ENCODE measurements around the gene NKD1.

NKD1 gene

DNA sequence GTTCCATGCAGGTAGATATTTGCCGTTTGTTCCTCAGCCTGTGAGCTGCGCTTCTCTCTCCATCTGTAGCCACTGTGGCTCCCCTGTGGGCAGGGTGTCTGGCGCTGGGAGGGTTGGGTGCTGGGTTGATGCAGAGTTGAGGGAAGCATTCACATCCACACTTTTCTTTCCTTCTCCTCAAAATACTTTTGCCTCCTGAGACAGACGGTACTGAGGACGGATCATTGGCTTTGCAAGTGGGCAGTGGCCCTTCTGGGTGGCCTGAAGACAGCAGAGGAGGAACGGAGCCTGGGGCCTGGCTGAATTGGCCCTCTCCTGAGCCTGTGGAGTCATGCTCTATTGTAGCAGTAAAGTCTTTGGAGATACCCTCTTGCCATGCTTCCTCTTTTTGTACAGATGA is 43.0 kb downstream of the NKD1 start:
- Histone ChIP-seq H3K4me1 (ENCODE audit: control insufficient read depth in 2 of 2, insufficient read depth in 1 of 2, low read depth in 1 of 2, low read length in 2 of 2) (peaks cover 2 to 5% of the 10 kb centered on the region in 2 donors), H2BK12ac (ENCODE audit: low read length) (no peak overlapping the region), H2BK15ac (ENCODE audit: low read length) (no peak overlapping the region), H3K27ac (replicated peaks; ENCODE audit: low read length) (no peak overlapping the region), H4K91ac (ENCODE audit: low read depth, low read length, poor library complexity) (no peak overlapping the region), H2AK5ac (ENCODE audit: low read depth, low read length) (no peak overlapping the region), H3K4ac (ENCODE audit: low read length) (no peak overlapping the region), H3K4me2 (ENCODE audit: insufficient read depth, low read length, poor library complexity, severe bottlenecking) (no peak overlapping the region), H3K18ac (ENCODE audit: low read length) (no peak overlapping the region), H3K27me3 (ENCODE audit: control insufficient read depth in 3 of 3, insufficient read depth in 3 of 3, low read depth in 1 of 3, low read length in 3 of 3) (no peaks in the 10 kb centered on the region), H3K4me3 (ENCODE audit: low read length in 2 of 2) (no peak overlapping the region), H3K14ac (ENCODE audit: low read length) (no peak overlapping the region), H3K23ac (ENCODE audit: low read depth, low read length, poor library complexity) (no peak overlapping the region), H2BK120ac (ENCODE audit: low read depth, low read length) (no peak overlapping the region), H2BK5ac (ENCODE audit: low read length) (no peak overlapping the region), H3K36me3 (replicated peaks in 1 of 2; ENCODE audit: control insufficient read depth in 2 of 2, insufficient read depth in 2 of 2, low read length in 2 of 2) (no peaks in the 10 kb centered on the region), H4K8ac (ENCODE audit: low read depth, low read length) (no peak overlapping the region), H3K79me1 (ENCODE audit: low read depth, low read length) (no peaks in the 10 kb centered on the region), H3K9ac (ENCODE audit: low read depth, low read length, poor library complexity) (no peak overlapping the region), H3K9me3 (replicated peaks in 1 of 2; ENCODE audit: control insufficient read depth in 2 of 2, insufficient read depth in 1 of 2, low read depth in 1 of 2, low read length in 2 of 2) (peaks cover 0 to 7% of the 10 kb centered on the region in 2 donors), H2AFZ (ENCODE audit: low read length) (no peak overlapping the region)
- no CpG with 5 or more reads among the region's 6 CpGs for WGBS, 2 donors (ENCODE audit: extremely low coverage in 2 of 2, insufficient read length in 2 of 2, insufficient replicate concordance in 1 of 2)
- DNase-seq (ENCODE audit: low spot score): no peak

DNA sequence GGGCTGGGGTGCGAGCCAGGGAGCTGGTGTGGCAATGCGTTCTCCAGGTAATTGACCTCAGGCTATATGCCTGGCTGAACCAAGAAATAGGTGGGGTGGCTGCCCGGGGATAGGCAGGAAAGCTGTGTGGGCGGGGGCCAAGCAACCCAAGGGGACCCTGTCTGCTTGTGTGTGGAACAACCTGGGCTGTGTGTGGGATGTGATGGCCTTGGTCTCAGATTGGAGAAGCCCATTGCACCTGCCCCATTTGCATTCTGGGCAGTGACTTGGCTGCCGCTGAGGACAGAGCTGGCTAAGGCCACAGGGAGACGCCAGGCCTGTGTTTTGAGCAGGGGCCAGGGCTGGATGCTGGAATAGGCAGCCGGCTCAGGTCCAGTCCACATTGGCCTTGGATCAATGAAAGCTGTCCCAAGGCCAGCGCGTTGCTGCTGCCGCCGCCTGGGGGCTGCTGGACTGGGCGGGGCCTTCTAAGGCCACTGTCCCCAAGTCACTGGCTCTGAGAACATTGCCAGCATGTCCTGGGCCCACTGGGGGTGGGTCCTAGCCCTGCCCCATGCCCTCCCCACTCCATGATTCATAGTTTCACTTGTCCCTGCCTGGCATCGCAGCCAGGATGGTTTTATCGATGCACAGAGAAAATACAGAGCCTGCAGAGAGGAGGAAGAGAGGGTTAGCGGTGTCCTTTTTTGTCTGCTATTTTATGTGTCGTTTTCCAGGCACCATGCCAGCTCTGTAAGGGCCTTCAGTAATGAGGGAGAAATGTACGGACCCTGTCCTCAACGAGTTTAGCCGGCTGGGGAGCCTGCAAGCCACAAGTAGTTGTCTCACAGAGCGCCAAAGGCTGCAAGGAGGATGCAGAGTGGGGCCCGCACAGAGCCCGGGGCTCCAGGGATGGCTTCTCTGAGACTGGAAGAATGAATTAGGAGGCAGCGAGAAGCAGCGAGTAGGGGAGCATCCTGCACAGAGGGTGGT is 43.9 kb downstream of the NKD1 start:
- Histone ChIP-seq H3K79me1 (ENCODE audit: low read depth, low read length) (no peaks in the 10 kb centered on the region), H2BK15ac (ENCODE audit: low read length) (no peak overlapping the region), H3K27me3 (ENCODE audit: control insufficient read depth in 3 of 3, insufficient read depth in 3 of 3, low read depth in 1 of 3, low read length in 3 of 3) (no peaks in the 10 kb centered on the region), H3K4ac (ENCODE audit: low read length) (no peak overlapping the region), H3K27ac (replicated peaks; ENCODE audit: low read length) (no peak overlapping the region), H2BK12ac (ENCODE audit: low read length) (peak overlapping the region; percentile 66), H3K4me2 (ENCODE audit: insufficient read depth, low read length, poor library complexity, severe bottlenecking) (no peak overlapping the region), H3K9ac (ENCODE audit: low read depth, low read length, poor library complexity) (peak overlapping the region; percentile 74), H4K8ac (ENCODE audit: low read depth, low read length) (no peak overlapping the region), H3K14ac (ENCODE audit: low read length) (no peak overlapping the region), H3K4me1 (ENCODE audit: control insufficient read depth in 2 of 2, insufficient read depth in 1 of 2, low read depth in 1 of 2, low read length in 2 of 2) (peaks cover 2 to 5% of the 10 kb centered on the region in 2 donors), H2BK120ac (ENCODE audit: low read depth, low read length) (no peak overlapping the region), H3K36me3 (replicated peaks in 1 of 2; ENCODE audit: control insufficient read depth in 2 of 2, insufficient read depth in 2 of 2, low read length in 2 of 2) (no peaks in the 10 kb centered on the region), H4K91ac (ENCODE audit: low read depth, low read length, poor library complexity) (no peak overlapping the region), H2AK5ac (ENCODE audit: low read depth, low read length) (peak overlapping the region; percentile 52), H3K23ac (ENCODE audit: low read depth, low read length, poor library complexity) (peak overlapping the region; percentile 44), H2BK5ac (ENCODE audit: low read length) (no peak overlapping the region), H3K18ac (ENCODE audit: low read length) (peak overlapping the region; percentile 32), H3K4me3 (ENCODE audit: low read length in 2 of 2) (no peak overlapping the region), H2AFZ (ENCODE audit: low read length) (no peak overlapping the region), H3K9me3 (replicated peaks in 1 of 2; ENCODE audit: control insufficient read depth in 2 of 2, insufficient read depth in 1 of 2, low read depth in 1 of 2, low read length in 2 of 2) (peaks cover 0 to 2% of the 10 kb centered on the region in 2 donors)
- DNase-seq (ENCODE audit: low spot score): no peak
- no CpG with 5 or more reads among the region's 24 CpGs for WGBS, 2 donors (ENCODE audit: extremely low coverage in 2 of 2, insufficient read length in 2 of 2, insufficient replicate concordance in 1 of 2)

DNA sequence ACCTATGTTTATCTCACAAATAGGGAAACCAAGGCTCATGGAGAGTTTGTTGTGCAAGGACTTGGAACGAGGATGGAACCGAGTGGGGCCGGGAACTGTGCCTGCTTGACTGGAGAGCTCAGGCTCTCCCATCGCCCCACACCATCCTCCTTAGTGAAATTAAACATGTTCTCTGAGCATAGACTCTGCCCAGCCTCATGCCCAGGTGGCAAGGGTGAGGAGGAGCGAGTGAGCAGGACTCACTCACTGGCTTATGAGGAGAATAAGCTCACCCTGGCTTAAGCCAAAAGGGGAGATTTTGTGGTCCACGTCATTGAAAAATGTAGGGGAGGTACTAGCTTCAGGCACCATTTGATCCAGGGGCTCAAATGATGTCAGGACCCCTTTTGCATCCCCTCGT is 44.8 kb downstream of the NKD1 start:
- Histone ChIP-seq H4K91ac (ENCODE audit: low read depth, low read length, poor library complexity) (no peak overlapping the region), H3K4ac (ENCODE audit: low read length) (no peak overlapping the region), H3K9me3 (replicated peaks in 1 of 2; ENCODE audit: control insufficient read depth in 2 of 2, insufficient read depth in 1 of 2, low read depth in 1 of 2, low read length in 2 of 2) (no peaks in the 10 kb centered on the region), H3K27me3 (ENCODE audit: control insufficient read depth in 3 of 3, insufficient read depth in 3 of 3, low read depth in 1 of 3, low read length in 3 of 3) (no peaks in the 10 kb centered on the region), H2BK5ac (ENCODE audit: low read length) (no peak overlapping the region), H2BK15ac (ENCODE audit: low read length) (no peak overlapping the region), H3K4me3 (ENCODE audit: low read length in 2 of 2) (no peak overlapping the region), H4K8ac (ENCODE audit: low read depth, low read length) (no peak overlapping the region), H2AFZ (ENCODE audit: low read length) (no peak overlapping the region), H3K79me1 (ENCODE audit: low read depth, low read length) (no peaks in the 10 kb centered on the region), H2BK12ac (ENCODE audit: low read length) (no peak overlapping the region), H2AK5ac (ENCODE audit: low read depth, low read length) (no peak overlapping the region), H3K23ac (ENCODE audit: low read depth, low read length, poor library complexity) (no peak overlapping the region), H3K18ac (ENCODE audit: low read length) (no peak overlapping the region), H3K36me3 (replicated peaks in 1 of 2; ENCODE audit: control insufficient read depth in 2 of 2, insufficient read depth in 2 of 2, low read length in 2 of 2) (no peaks in the 10 kb centered on the region), H3K4me1 (ENCODE audit: control insufficient read depth in 2 of 2, insufficient read depth in 1 of 2, low read depth in 1 of 2, low read length in 2 of 2) (peaks cover 2 to 5% of the 10 kb centered on the region in 2 donors), H3K9ac (ENCODE audit: low read depth, low read length, poor library complexity) (no peak overlapping the region), H3K27ac (replicated peaks; ENCODE audit: low read length) (no peak overlapping the region), H3K14ac (ENCODE audit: low read length) (no peak overlapping the region), H3K4me2 (ENCODE audit: insufficient read depth, low read length, poor library complexity, severe bottlenecking) (no peak overlapping the region), H2BK120ac (ENCODE audit: low read depth, low read length) (no peak overlapping the region)
- WGBS, 2 donors (ENCODE audit: extremely low coverage in 2 of 2, insufficient read length in 2 of 2, insufficient replicate concordance in 1 of 2): no CpG with 5 or more reads among the region's 7 CpGs
- DNase-seq (ENCODE audit: low spot score): no peak

DNA sequence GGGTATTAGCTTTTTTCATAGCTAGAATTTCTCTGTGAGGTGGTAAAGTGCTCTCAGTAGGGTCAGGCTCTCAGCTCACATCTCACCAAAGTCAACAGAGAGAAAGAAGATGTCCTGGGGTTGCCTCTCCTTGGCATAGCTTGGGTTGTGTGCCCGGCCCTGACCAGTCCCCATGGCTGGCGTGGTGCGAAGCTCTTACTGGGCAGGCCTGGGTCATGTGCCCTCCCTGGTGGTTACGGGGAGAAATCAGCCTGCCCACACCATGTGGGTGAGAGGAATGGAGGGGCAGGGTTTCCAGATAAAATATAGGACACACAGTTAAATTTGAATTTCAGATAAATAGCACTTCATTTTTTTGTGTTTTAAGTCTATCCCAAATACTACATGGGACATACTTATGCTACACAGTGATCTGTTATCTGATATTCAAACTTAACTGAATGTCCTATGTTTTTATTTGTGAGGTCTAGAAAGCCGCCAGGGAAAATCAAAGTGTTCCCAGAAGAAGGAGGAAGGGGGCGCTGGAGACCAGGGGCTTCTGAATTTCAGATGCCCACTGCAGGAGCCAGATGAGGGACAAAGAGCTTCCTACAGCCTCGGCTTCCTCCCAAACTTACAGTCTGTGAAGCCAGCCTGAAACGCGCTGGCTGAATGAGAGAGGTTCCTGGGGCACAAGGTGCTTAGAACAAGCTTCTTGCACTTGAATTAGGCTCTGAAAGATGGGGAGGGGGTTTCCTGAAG is 45.4 kb downstream of the NKD1 start:
- H2AFZ ChIP-seq (ENCODE audit: low read length): no peak overlapping the region
- no CpG with 5 or more reads among the region's 9 CpGs for WGBS, 2 donors (ENCODE audit: extremely low coverage in 2 of 2, insufficient read length in 2 of 2, insufficient replicate concordance in 1 of 2)
- H3K36me3 ChIP-seq (replicated peaks in 1 of 2; ENCODE audit: control insufficient read depth in 2 of 2, insufficient read depth in 2 of 2, low read length in 2 of 2): no peaks in the 10 kb centered on the region
- H3K79me1 ChIP-seq (ENCODE audit: low read depth, low read length): no peaks in the 10 kb centered on the region
- H3K4me3 ChIP-seq (ENCODE audit: low read length in 2 of 2): no peak overlapping the region
- peak overlapping the region; percentile 33 for H2AK5ac ChIP-seq (ENCODE audit: low read depth, low read length)
- H3K9ac ChIP-seq (ENCODE audit: low read depth, low read length, poor library complexity): no peak overlapping the region
- peaks cover 2 to 5% of the 10 kb centered on the region in 2 donors for H3K4me1 ChIP-seq (ENCODE audit: control insufficient read depth in 2 of 2, insufficient read depth in 1 of 2, low read depth in 1 of 2, low read length in 2 of 2)
- no peak overlapping the region for H3K18ac ChIP-seq (ENCODE audit: low read length)
- no peak overlapping the region for H4K91ac ChIP-seq (ENCODE audit: low read depth, low read length, poor library complexity)
- no peak overlapping the region for H3K23ac ChIP-seq (ENCODE audit: low read depth, low read length, poor library complexity)
- no peak overlapping the region for H2BK5ac ChIP-seq (ENCODE audit: low read length)
- H2BK12ac ChIP-seq (ENCODE audit: low read length): peak overlapping the region; percentile 77
- H3K27ac ChIP-seq (replicated peaks; ENCODE audit: low read length): no peak overlapping the region
- no peak overlapping the region for H4K8ac ChIP-seq (ENCODE audit: low read depth, low read length)
- H2BK15ac ChIP-seq (ENCODE audit: low read length): no peak overlapping the region
- H3K14ac ChIP-seq (ENCODE audit: low read length): no peak overlapping the region
- no peak overlapping the region for H3K4ac ChIP-seq (ENCODE audit: low read length)
- H2BK120ac ChIP-seq (ENCODE audit: low read depth, low read length): no peak overlapping the region
- no peaks in the 10 kb centered on the region for H3K27me3 ChIP-seq (ENCODE audit: control insufficient read depth in 3 of 3, insufficient read depth in 3 of 3, low read depth in 1 of 3, low read length in 3 of 3)
- peak; percentile 51 for DNase-seq (ENCODE audit: low spot score)
- H3K4me2 ChIP-seq (ENCODE audit: insufficient read depth, low read length, poor library complexity, severe bottlenecking): no peak overlapping the region
- no peaks in the 10 kb centered on the region for H3K9me3 ChIP-seq (replicated peaks in 1 of 2; ENCODE audit: control insufficient read depth in 2 of 2, insufficient read depth in 1 of 2, low read depth in 1 of 2, low read length in 2 of 2)

All from neuronal stem cell (in vitro differentiated cells).